A549 (cell line): ENCODE data around the gene TAAR5.

Source experiments
- EHMT2 ChIP-seq: fragments of 200-600 bp; sonication (generic); IDR thresholded peaks from 2 replicates; pipeline ENCODE4 v1.6.1; 2016; ENCODE audit warnings: antibody characterized with exemption, low read depth, mild to moderate bottlenecking, moderate library complexity
- EP300 ChIP-seq, 2 experiments: fragments of >200 bp; sonication (Bioruptor Twin); formaldehyde crosslinking; IDR thresholded peaks; 2 replicates in 1 of 2; 3 replicates in 1 of 2; pipeline ENCODE4 v1.6.1; 2016 to 2017
- MAFK ChIP-seq: fragments of 450-650 bp; IDR thresholded peaks from 2 replicates; pipeline ENCODE4 v1.6.1; 2014; ENCODE audit not compliant: partially characterized antibody
- MAZ ChIP-seq: fragments of 150-350 bp; IDR thresholded peaks from 2 replicates; pipeline ENCODE4 v1.6.1; 2014; ENCODE audit warnings: antibody characterized with exemption, low read depth, low read length, borderline replicate concordance
- PHF8 ChIP-seq: fragments of 200-600 bp; sonication (generic); IDR thresholded peaks from 2 replicates; pipeline ENCODE4 v1.6.1; 2016; ENCODE audit warnings: low read depth, mild to moderate bottlenecking, antibody characterized with exemption, moderate library complexity, borderline replicate concordance
- POLR2A ChIP-seq: IDR thresholded peaks from 2 replicates; pipeline ENCODE4 v1.6.1; 2012; ENCODE audit warnings: mild to moderate bottlenecking, low read length
- RCOR1 ChIP-seq: fragments of 150-350 bp; IDR thresholded peaks from 2 replicates; pipeline ENCODE4 v1.6.1; 2014; ENCODE audit warnings: antibody characterized with exemption, low read length, low read depth
- RFX5 ChIP-seq: fragments of 450-650 bp; IDR thresholded peaks from 2 replicates; pipeline ENCODE4 v1.7.1; 2014; ENCODE audit warnings: antibody characterized with exemption, mild to moderate bottlenecking, moderate library complexity
- SREBF2 ChIP-seq: fragments of 450-650 bp; IDR thresholded peaks from 2 replicates; pipeline ENCODE4 v1.6.1; 2014; ENCODE audit warnings: mild to moderate bottlenecking, moderate library complexity
- ZSCAN20 ChIP-seq: fragments of 250-450 bp; sonication (Bioruptor Pico); IDR thresholded peaks from 2 replicates; pipeline ENCODE4 v1.8.0; 2022; ENCODE audit warnings: mild to moderate bottlenecking, moderate library complexity
- TF ChIP-seq, protein P1 (sequence below): fragments of 200-600 bp; sonication (generic); IDR thresholded peaks from 2 replicates; pipeline ENCODE4 v1.6.1; 2016; ENCODE audit warnings: antibody characterized with exemption, mild to moderate bottlenecking, moderate library complexity
- TF ChIP-seq, protein P2 (sequence below): fragments of >200 bp; sonication (Bioruptor Twin); formaldehyde crosslinking; IDR thresholded peaks from 3 replicates; pipeline ENCODE4 v1.5.1; 2016

DNA sequence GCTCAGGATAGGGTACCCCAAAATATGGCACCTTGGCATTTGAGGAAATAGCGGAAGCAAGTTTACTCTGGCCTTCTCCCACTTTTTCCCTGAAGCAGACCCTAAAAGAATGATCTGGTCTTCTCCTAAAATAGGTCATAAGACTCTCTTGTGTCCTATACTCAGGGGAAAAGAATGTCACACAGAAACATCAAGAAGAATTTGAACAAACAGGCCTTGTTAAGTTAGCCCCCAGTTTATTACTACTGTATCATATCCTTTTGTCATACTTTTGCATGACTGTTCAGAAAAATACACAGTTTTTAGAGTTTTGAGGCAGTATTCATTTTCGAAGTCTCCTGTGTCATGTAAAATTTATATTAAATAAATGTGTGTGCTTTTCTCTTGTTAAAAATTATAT, 22.1 kb upstream of the TAAR5 start:
- TF ChIP-seq, protein P1, sequence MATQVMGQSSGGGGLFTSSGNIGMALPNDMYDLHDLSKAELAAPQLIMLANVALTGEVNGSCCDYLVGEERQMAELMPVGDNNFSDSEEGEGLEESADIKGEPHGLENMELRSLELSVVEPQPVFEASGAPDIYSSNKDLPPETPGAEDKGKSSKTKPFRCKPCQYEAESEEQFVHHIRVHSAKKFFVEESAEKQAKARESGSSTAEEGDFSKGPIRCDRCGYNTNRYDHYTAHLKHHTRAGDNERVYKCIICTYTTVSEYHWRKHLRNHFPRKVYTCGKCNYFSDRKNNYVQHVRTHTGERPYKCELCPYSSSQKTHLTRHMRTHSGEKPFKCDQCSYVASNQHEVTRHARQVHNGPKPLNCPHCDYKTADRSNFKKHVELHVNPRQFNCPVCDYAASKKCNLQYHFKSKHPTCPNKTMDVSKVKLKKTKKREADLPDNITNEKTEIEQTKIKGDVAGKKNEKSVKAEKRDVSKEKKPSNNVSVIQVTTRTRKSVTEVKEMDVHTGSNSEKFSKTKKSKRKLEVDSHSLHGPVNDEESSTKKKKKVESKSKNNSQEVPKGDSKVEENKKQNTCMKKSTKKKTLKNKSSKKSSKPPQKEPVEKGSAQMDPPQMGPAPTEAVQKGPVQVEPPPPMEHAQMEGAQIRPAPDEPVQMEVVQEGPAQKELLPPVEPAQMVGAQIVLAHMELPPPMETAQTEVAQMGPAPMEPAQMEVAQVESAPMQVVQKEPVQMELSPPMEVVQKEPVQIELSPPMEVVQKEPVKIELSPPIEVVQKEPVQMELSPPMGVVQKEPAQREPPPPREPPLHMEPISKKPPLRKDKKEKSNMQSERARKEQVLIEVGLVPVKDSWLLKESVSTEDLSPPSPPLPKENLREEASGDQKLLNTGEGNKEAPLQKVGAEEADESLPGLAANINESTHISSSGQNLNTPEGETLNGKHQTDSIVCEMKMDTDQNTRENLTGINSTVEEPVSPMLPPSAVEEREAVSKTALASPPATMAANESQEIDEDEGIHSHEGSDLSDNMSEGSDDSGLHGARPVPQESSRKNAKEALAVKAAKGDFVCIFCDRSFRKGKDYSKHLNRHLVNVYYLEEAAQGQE, result no peak
- no peak for TF ChIP-seq POLR2A
- no peak for TF ChIP-seq EP300 (IDR thresholded peaks at IDR 0.05)
- TF ChIP-seq RFX5, result no peak
- TF ChIP-seq, protein P2, sequence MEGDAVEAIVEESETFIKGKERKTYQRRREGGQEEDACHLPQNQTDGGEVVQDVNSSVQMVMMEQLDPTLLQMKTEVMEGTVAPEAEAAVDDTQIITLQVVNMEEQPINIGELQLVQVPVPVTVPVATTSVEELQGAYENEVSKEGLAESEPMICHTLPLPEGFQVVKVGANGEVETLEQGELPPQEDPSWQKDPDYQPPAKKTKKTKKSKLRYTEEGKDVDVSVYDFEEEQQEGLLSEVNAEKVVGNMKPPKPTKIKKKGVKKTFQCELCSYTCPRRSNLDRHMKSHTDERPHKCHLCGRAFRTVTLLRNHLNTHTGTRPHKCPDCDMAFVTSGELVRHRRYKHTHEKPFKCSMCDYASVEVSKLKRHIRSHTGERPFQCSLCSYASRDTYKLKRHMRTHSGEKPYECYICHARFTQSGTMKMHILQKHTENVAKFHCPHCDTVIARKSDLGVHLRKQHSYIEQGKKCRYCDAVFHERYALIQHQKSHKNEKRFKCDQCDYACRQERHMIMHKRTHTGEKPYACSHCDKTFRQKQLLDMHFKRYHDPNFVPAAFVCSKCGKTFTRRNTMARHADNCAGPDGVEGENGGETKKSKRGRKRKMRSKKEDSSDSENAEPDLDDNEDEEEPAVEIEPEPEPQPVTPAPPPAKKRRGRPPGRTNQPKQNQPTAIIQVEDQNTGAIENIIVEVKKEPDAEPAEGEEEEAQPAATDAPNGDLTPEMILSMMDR, result no peak
- TF ChIP-seq ZSCAN20 (CRISPR knock-in tag), result no peak
- no peak for TF ChIP-seq MAFK
- no peak for TF ChIP-seq EHMT2
- TF ChIP-seq PHF8, result no peak
- no peak for TF ChIP-seq RCOR1
- TF ChIP-seq SREBF2, result no peak
- TF ChIP-seq MAZ, result no peak
